ENCODE results near the gene FHIT.

FHIT gene

GRCh38 chr3:60957541-60957940 lies 293.7 kb downstream of the FHIT start:
- no peak overlapping the region for H3K4me3 ChIP-seq
- no peak overlapping the region for H3K27ac ChIP-seq

GRCh38 chr3:60956729-60957128 lies 294.5 kb downstream of the FHIT start:
- H3K27ac ChIP-seq: no peak overlapping the region

GRCh38 chr3:60955034-60955433 lies 296.2 kb downstream of the FHIT start:
- Histone ChIP-seq H3K27ac (no peak overlapping the region), H3K4me3 (no peak overlapping the region)

More at GRCh38 chr3:60956729-60957128, 294.5 kb downstream of the FHIT start:
- no peak overlapping the region for H3K4me3 ChIP-seq

- no peak overlapping the region for H3K4me3 ChIP-seq
- no peak overlapping the region for H3K27ac ChIP-seq
These were observed 297.2 kb downstream of the FHIT start for GRCh38 chr3:60954048-60954447.

GRCh38 chr3:60953351-60953750 lies 297.9 kb downstream of the FHIT start:
- Histone ChIP-seq H3K4me3 (no peak overlapping the region), H3K27ac (no peak overlapping the region)

- Histone ChIP-seq H3K4me3 (no peak overlapping the region), H3K27ac (no peak overlapping the region)
These were observed 299.2 kb downstream of the FHIT start for GRCh38 chr3:60952055-60952454.

- no peak overlapping the region for H3K4me3 ChIP-seq
- no peak overlapping the region for H3K27ac ChIP-seq
These were observed 302.1 kb downstream of the FHIT start for GRCh38 chr3:60949146-60949545.

GRCh38 chr3:60948488-60948887 lies 302.8 kb downstream of the FHIT start:
- no peak overlapping the region for H3K27ac ChIP-seq
- H3K4me3 ChIP-seq: no peak overlapping the region

- H3K27ac ChIP-seq: no peak overlapping the region
- no peak overlapping the region for H3K4me3 ChIP-seq
These were observed 315.5 kb downstream of the FHIT start for GRCh38 chr3:60935709-60936108.

GRCh38 chr3:60933824-60934223 lies 317.4 kb downstream of the FHIT start:
- H3K4me3 ChIP-seq: no peak overlapping the region
- H3K27ac ChIP-seq: no peak overlapping the region

- H3K4me3 ChIP-seq: no peak overlapping the region
- H3K27ac ChIP-seq: no peak overlapping the region
These were observed 318.6 kb downstream of the FHIT start for GRCh38 chr3:60932643-60933042.

GRCh38 chr3:60932170-60932569 lies 319.1 kb downstream of the FHIT start:
- no peak overlapping the region for H3K4me3 ChIP-seq
- H3K27ac ChIP-seq: no peak overlapping the region

GRCh38 chr3:60931452-60931851 lies 319.8 kb downstream of the FHIT start:
- H3K4me3 ChIP-seq: no peak overlapping the region
- H3K27ac ChIP-seq: no peak overlapping the region

GRCh38 chr3:60920519-60920918 lies 330.7 kb downstream of the FHIT start:
- H3K4me3 ChIP-seq: no peak overlapping the region
- H3K27ac ChIP-seq: no peak overlapping the region

GRCh38 chr3:60919296-60919695 lies 332.0 kb downstream of the FHIT start:
- no peak overlapping the region for H3K27ac ChIP-seq

GRCh38 chr3:60917141-60917540 lies 334.1 kb downstream of the FHIT start:
- H3K4me3 ChIP-seq: no peak overlapping the region

More at GRCh38 chr3:60919296-60919695, 332.0 kb downstream of the FHIT start:
- H3K4me3 ChIP-seq: no peak overlapping the region

GRCh38 chr3:60916546-60916945 lies 334.7 kb downstream of the FHIT start:
- Histone ChIP-seq H3K4me3 (no peak overlapping the region), H3K27ac (no peak overlapping the region)

More at GRCh38 chr3:60917141-60917540, 334.1 kb downstream of the FHIT start:
- H3K27ac ChIP-seq: no peak overlapping the region

- H3K4me3 ChIP-seq: no peak overlapping the region
These were observed 337.8 kb downstream of the FHIT start for GRCh38 chr3:60913474-60913873.

GRCh38 chr3:60912876-60913275 lies 338.4 kb downstream of the FHIT start:
- Histone ChIP-seq H3K4me3 (no peak overlapping the region), H3K27ac (no peak overlapping the region)

More at GRCh38 chr3:60913474-60913873, 337.8 kb downstream of the FHIT start:
- no peak overlapping the region for H3K27ac ChIP-seq

GRCh38 chr3:60912142-60912541 lies 339.1 kb downstream of the FHIT start:
- no peak overlapping the region for H3K4me3 ChIP-seq
- H3K27ac ChIP-seq: no peak overlapping the region

GRCh38 chr3:60909526-60909925 lies 341.7 kb downstream of the FHIT start:
- H3K27ac ChIP-seq: no peak overlapping the region
- H3K4me3 ChIP-seq: no peak overlapping the region

GRCh38 chr3:60906283-60906682 lies 345.0 kb downstream of the FHIT start:
- no peak overlapping the region for H3K4me3 ChIP-seq
- no peak overlapping the region for H3K27ac ChIP-seq

GRCh38 chr3:60898321-60898720 lies 352.9 kb downstream of the FHIT start:
- no peak overlapping the region for H3K27ac ChIP-seq

More at GRCh38 chr3:60898321-60898720, 352.9 kb downstream of the FHIT start:
- H3K4me3 ChIP-seq: no peak overlapping the region
